Hepatocyte (in vitro differentiated cells): ENCODE results near the gene TPRX1. TPM values are rescaled to one million over a fixed set of nuclear protein-coding genes. Genes with fewer than 3 reads are reported as not detected.

Experiments
- DNase-seq: peaks from one replicate; pipeline ENCODE4 v3.0.0-alpha.2; 2016; ENCODE audit warnings: low spot score
- H2AFZ ChIP-seq: fragments of 200-600 bp; sonication (generic); 2 replicates; pipeline ENCODE4 v1.6.0; 2016; ENCODE audit warnings: antibody characterized with exemption, mild to moderate bottlenecking
- H3K27ac ChIP-seq: fragments of 200-600 bp; sonication (generic); 2 replicates; pipeline ENCODE4 v1.5.1; 2016; ENCODE audit warnings: mild to moderate bottlenecking
- H3K27me3 ChIP-seq: fragments of 200-600 bp; sonication (generic); 2 replicates; pipeline ENCODE4 v1.6.1; 2016
- H3K36me3 ChIP-seq: fragments of 200-600 bp; sonication (generic); replicated peaks from 2 replicates; pipeline ENCODE4 v1.5.1; 2016; ENCODE audit warnings: low read depth; ENCODE audit not compliant: insufficient read depth
- H3K4me1 ChIP-seq: fragments of 200-600 bp; sonication (generic); 2 replicates; pipeline ENCODE4 v1.5.1; 2016; ENCODE audit warnings: mild to moderate bottlenecking, moderate library complexity; ENCODE audit not compliant: insufficient read depth
- H3K4me2 ChIP-seq: fragments of 200-600 bp; sonication (generic); 2 replicates; pipeline ENCODE4 v1.6.0; 2016
- H3K4me3 ChIP-seq: fragments of 200-600 bp; sonication (generic); 2 replicates; pipeline ENCODE4 v1.5.1; 2016; ENCODE audit warnings: mild to moderate bottlenecking
- H3K79me2 ChIP-seq: fragments of 200-600 bp; sonication (generic); 2 replicates; pipeline ENCODE4 v1.6.0; 2017; ENCODE audit warnings: mild to moderate bottlenecking
- H3K9me2 ChIP-seq: fragments of 200-600 bp; sonication (generic); replicated peaks from 2 replicates; pipeline ENCODE4 v1.6.0; 2017; ENCODE audit warnings: mild to moderate bottlenecking; ENCODE audit not compliant: insufficient read depth
- H3K9me3 ChIP-seq: fragments of 200-600 bp; sonication (generic); 2 replicates; pipeline ENCODE4 v1.5.1; 2016; ENCODE audit warnings: low read depth, mild to moderate bottlenecking
- H4K20me1 ChIP-seq: fragments of 200-600 bp; sonication (generic); 2 replicates; pipeline ENCODE4 v1.6.0; 2016; ENCODE audit warnings: mild to moderate bottlenecking; ENCODE audit not compliant: insufficient read depth, poor library complexity, severe bottlenecking
- EZH2 ChIP-seq: fragments of 200-600 bp; sonication (generic); IDR thresholded peaks from 2 replicates; pipeline ENCODE4 v1.6.1; 2016; ENCODE audit warnings: antibody characterized with exemption, mild to moderate bottlenecking, borderline replicate concordance
- EZH2phosphoT487 ChIP-seq: fragments of 200-600 bp; sonication (generic); IDR thresholded peaks from one replicate; pipeline ENCODE4 v1.6.1; 2018; ENCODE audit warnings: antibody characterized with exemption, mild to moderate bottlenecking, low read depth, moderate library complexity; ENCODE audit not compliant: unreplicated experiment, severe bottlenecking
- WGBS: methylation state at CpG from one replicate; pipeline ENCODE4 v1.1.6; 2016; ENCODE audit warnings: low lambda C conversion rate; ENCODE audit errors: missing lambda C conversion rate; 5-methylcytosine and 5-hydroxymethylcytosine counted together
- polyA plus RNA-seq: library from polyadenylated mRNA; unstranded; fragments of >200 nt; fragmentation: Nextera tagmentation; extraction: Ambion mirVana; gene quantifications from 2 replicates; pipeline ENCODE4 v1.2.1, GENCODE V29; 2016
- total RNA-seq: library from RNA; depleted of rRNA; stranded (reverse); fragments of >200 nt; gene quantifications from 2 replicates; pipeline ENCODE4 v1.2.3, GENCODE V29; 2014
- TF ChIP-seq, protein P1 (sequence below): fragments of 200-600 bp; sonication (generic); IDR thresholded peaks from 2 replicates; pipeline ENCODE4 v1.5.1; 2016; ENCODE audit warnings: antibody characterized with exemption, mild to moderate bottlenecking; ENCODE audit not compliant: poor library complexity

Gene TPRX1
- total and polyA plus RNA-seq, 2 experiments from 2014 or later, result not detected

DNA sequence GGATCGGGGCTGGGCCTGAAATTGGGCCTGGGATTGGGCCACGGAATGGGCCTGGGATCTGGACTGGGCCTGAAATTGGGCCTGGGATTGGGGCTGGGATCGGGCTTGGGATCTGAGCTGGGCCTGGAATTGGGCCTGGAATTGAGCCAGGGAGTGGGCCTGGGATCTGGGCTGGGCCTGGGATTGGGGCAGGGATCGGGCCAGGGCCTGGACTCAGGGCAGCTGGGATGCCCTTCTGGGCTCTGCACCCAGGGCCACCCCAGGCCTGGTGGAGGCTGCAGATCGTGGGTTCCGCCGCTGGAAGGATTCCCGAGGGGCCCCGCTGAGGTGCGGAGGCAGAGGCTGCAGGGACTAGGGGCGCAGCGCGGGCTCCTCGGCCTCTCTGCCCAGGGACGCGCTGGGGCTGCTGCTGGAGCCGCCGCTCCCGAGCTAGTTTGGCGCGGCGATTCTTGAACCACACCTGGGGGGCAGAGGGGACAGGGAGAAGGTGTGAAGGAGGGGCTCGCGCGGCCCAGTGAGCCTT lies 1.8 kb downstream of the TPRX1 start:
- H3K79me2 ChIP-seq, result no peaks in the 10 kb centered on the region
- WGBS, result 96% methylated on average over 8 of the region's 25 CpGs
- no peak overlapping the region for H2AFZ ChIP-seq
- H3K27me3 ChIP-seq, result no peaks in the 10 kb centered on the region
- no peaks in the 10 kb centered on the region for H3K9me3 ChIP-seq
- H3K4me2 ChIP-seq, result no peak overlapping the region
- no peaks in the 10 kb centered on the region for H3K36me3 ChIP-seq
- no peaks in the 10 kb centered on the region for H3K9me2 ChIP-seq
- no peaks in the 10 kb centered on the region for H4K20me1 ChIP-seq
- no peak overlapping the region for H3K4me3 ChIP-seq
- DNase-seq, result no peak
- TF ChIP-seq, protein P1, sequence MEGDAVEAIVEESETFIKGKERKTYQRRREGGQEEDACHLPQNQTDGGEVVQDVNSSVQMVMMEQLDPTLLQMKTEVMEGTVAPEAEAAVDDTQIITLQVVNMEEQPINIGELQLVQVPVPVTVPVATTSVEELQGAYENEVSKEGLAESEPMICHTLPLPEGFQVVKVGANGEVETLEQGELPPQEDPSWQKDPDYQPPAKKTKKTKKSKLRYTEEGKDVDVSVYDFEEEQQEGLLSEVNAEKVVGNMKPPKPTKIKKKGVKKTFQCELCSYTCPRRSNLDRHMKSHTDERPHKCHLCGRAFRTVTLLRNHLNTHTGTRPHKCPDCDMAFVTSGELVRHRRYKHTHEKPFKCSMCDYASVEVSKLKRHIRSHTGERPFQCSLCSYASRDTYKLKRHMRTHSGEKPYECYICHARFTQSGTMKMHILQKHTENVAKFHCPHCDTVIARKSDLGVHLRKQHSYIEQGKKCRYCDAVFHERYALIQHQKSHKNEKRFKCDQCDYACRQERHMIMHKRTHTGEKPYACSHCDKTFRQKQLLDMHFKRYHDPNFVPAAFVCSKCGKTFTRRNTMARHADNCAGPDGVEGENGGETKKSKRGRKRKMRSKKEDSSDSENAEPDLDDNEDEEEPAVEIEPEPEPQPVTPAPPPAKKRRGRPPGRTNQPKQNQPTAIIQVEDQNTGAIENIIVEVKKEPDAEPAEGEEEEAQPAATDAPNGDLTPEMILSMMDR, result no peak
- TF ChIP-seq EZH2phosphoT487 (no peak), EZH2 (no peak)
- no peaks in the 10 kb centered on the region for H3K4me1 ChIP-seq
- no peak overlapping the region for H3K27ac ChIP-seq

GRCh38 chr19:47801270-47801669 lies 3.1 kb downstream of the TPRX1 start:
- TF ChIP-seq, protein P1, result no peak
- TF ChIP-seq EZH2phosphoT487, result no peak
- no peak for TF ChIP-seq EZH2
- Histone ChIP-seq H3K79me2 (no peaks in the 10 kb centered on the region), H3K27ac (no peak overlapping the region), H3K4me2 (no peak overlapping the region), H2AFZ (no peak overlapping the region), H3K9me3 (no peaks in the 10 kb centered on the region), H3K27me3 (no peaks in the 10 kb centered on the region), H3K36me3 (no peaks in the 10 kb centered on the region), H3K4me3 (no peak overlapping the region), H4K20me1 (no peaks in the 10 kb centered on the region), H3K9me2 (no peaks in the 10 kb centered on the region), H3K4me1 (no peaks in the 10 kb centered on the region)
- DNase-seq, result no peak
- 91% methylated on average over 4 of the region's 4 CpGs for WGBS

GRCh38 chr19:47798904-47799266 lies 5.5 kb downstream of the TPRX1 start:
- H3K27ac ChIP-seq, result no peak overlapping the region
- no peaks in the 10 kb centered on the region for H3K27me3 ChIP-seq
- H3K9me2 ChIP-seq, result no peaks in the 10 kb centered on the region
- H2AFZ ChIP-seq, result no peak overlapping the region
- TF ChIP-seq EZH2phosphoT487 (no peak), EZH2 (no peak)
- TF ChIP-seq, protein P1, result no peak
- H3K4me3 ChIP-seq, result no peak overlapping the region
- H4K20me1 ChIP-seq, result no peaks in the 10 kb centered on the region
- no peak for DNase-seq
- no peaks in the 10 kb centered on the region for H3K36me3 ChIP-seq
- H3K4me2 ChIP-seq, result no peak overlapping the region
- 93% methylated on average over 4 of the region's 4 CpGs for WGBS
- H3K4me1 ChIP-seq, result no peaks in the 10 kb centered on the region
- H3K79me2 ChIP-seq, result no peaks in the 10 kb centered on the region
- no peaks in the 10 kb centered on the region for H3K9me3 ChIP-seq
